HepG2 (cell line): ENCODE data around the gene EGF. TPM values are rescaled to one million over a fixed set of nuclear protein-coding genes. Genes with fewer than 3 reads are reported as not detected.

Source experiments
- ATAC-seq: fragments of 200-7000 bp; cut with Tn5 transposase; 3 replicates; pipeline ENCODE4 v1.9.1; 2020; ENCODE audit warnings: mild to moderate bottlenecking, moderate library complexity
- BruUV-seq: library from RNA; stranded (reverse); fragments of 400-500 nt; replicated peaks from 2 replicates; lab custom pipeline; 2021; lab: Mats Ljungman, UMichigan
- CTCF ChIA-PET: fragments of 300-600 bp; formaldehyde crosslinking; extraction: SDS; loops from one replicate; lab custom pipeline; 2021; ENCODE audit warnings: low total read pairs, inconsistent platforms, low intra/inter-chr PET ratio; lab: Yijun Ruan, JAX
- POLR2A ChIA-PET: fragments of 350-600 bp; sonication (Branson Sonifier 250); formaldehyde crosslinking; loops from one replicate; lab custom pipeline; 2020; ENCODE audit warnings: antibody characterized with exemption, inconsistent platforms; lab: Yijun Ruan, JAX
- DNase-seq: peaks from one replicate; pipeline ENCODE4 v3.0.0-alpha.2; 2015; ENCODE audit warnings: low spot score
- FAIRE-seq: peaks from 3 replicates; lab custom pipeline; 2011; peaks lifted over from hg19 to GRCh38; lab: Jason Lieb, UNC
- H2AFZ ChIP-seq: one replicate; pipeline ENCODE4 v1.6.1; 2011; ENCODE audit warnings: low read length, inconsistent platforms
- H3K27ac ChIP-seq: fragments of 300-600 bp; 3 replicates; pipeline ENCODE4 v1.8.0; 2011; ENCODE audit warnings: mixed run types, mild to moderate bottlenecking, mixed read lengths, low read length, inconsistent platforms; ENCODE audit not compliant: insufficient read depth; ENCODE audit errors: extremely low read length
- H3K27me3 ChIP-seq, 2 experiments: fragments of 200-600 bp in 1 of 2; 2 replicates in 1 of 2; 3 replicates in 1 of 2; pipeline versions ENCODE4 v1.6.0 to v1.8.0; 2011; ENCODE audit warnings: low read length in 2 of 2, mild to moderate bottlenecking in 2 of 2, moderate library complexity in 2 of 2, inconsistent platforms in 1 of 2; ENCODE audit not compliant: insufficient read depth in 2 of 2, control insufficient read depth in 1 of 2
- H3K36me3 ChIP-seq, 2 experiments: fragments of 200-600 bp in 1 of 2; replicated peaks in 1 of 2; 2 replicates in 1 of 2; 3 replicates in 1 of 2; pipeline versions ENCODE4 v1.5.1 to v1.8.0; 2011; ENCODE audit warnings: low read length in 2 of 2, inconsistent platforms in 1 of 2; ENCODE audit not compliant: insufficient read depth in 2 of 2, control insufficient read depth in 1 of 2
- H3K4me1 ChIP-seq: 2 replicates; pipeline ENCODE4 v1.5.1; 2012; ENCODE audit warnings: low read length, inconsistent platforms; ENCODE audit not compliant: insufficient read depth
- H3K4me2 ChIP-seq: 2 replicates; pipeline ENCODE4 v1.6.0; 2011; ENCODE audit warnings: low read depth, low read length, inconsistent platforms
- H3K4me3 ChIP-seq, 3 experiments: fragments of 200-600 bp in 1 of 3; sonication (generic), shearing (Covaris generic) in 1 of 3; replicated peaks in 1 of 3; 2 replicates each; pipeline ENCODE4 v1.5.1; 2011 to 2016; ENCODE audit warnings: low read length in 3 of 3, inconsistent platforms in 2 of 3, low read depth in 2 of 3, mild to moderate bottlenecking in 2 of 3, control low read depth in 1 of 3, mixed read lengths in 1 of 3; ENCODE audit not compliant: insufficient read depth in 1 of 3
- H3K79me2 ChIP-seq: one replicate; pipeline ENCODE4 v1.6.1; 2011; ENCODE audit warnings: low read length, inconsistent platforms; ENCODE audit not compliant: insufficient read depth
- H3K9ac ChIP-seq: 2 replicates; pipeline ENCODE4 v1.6.0; 2011; ENCODE audit warnings: mild to moderate bottlenecking, low read depth, low read length, inconsistent platforms; ENCODE audit not compliant: insufficient read depth
- H3K9me3 ChIP-seq: 2 replicates; pipeline ENCODE4 v1.5.1; 2012; ENCODE audit warnings: mild to moderate bottlenecking, low read length
- H4K20me1 ChIP-seq: 2 replicates; pipeline ENCODE4 v1.6.0; 2011; ENCODE audit warnings: inconsistent platforms, mild to moderate bottlenecking, low read length, moderate library complexity; ENCODE audit not compliant: insufficient read depth
- CEBPB ChIP-seq: IDR thresholded peaks from 2 replicates; pipeline ENCODE4 v1.6.1; 2011; ENCODE audit warnings: low read depth, low read length, improper control_type of control experiment, borderline replicate concordance
- CENPBD1 ChIP-seq: sonication (generic); formaldehyde crosslinking; IDR thresholded peaks from 2 replicates; pipeline ENCODE4 v1.8.0; 2022; ENCODE audit warnings: missing genetic modification reagents, low read depth, mild to moderate bottlenecking, borderline replicate concordance
- HDAC2 ChIP-seq: sonication (generic); formaldehyde crosslinking; IDR thresholded peaks from 2 replicates; pipeline ENCODE4 v1.4.0; 2020; ENCODE audit warnings: missing genetic modification reagents
- KDM2A ChIP-seq: sonication (generic); formaldehyde crosslinking; IDR thresholded peaks from 2 replicates; pipeline ENCODE4 v1.4.0; 2020; ENCODE audit warnings: low read depth, missing genetic modification reagents, borderline replicate concordance
- TBX2 ChIP-seq: sonication (generic); formaldehyde crosslinking; IDR thresholded peaks from 2 replicates; pipeline ENCODE4 v1.5.0; 2020; ENCODE audit warnings: missing genetic modification reagents, mild to moderate bottlenecking, borderline replicate concordance
- ZBTB44 ChIP-seq: sonication (generic); formaldehyde crosslinking; IDR thresholded peaks from 2 replicates; pipeline ENCODE4 v1.4.0; 2020; ENCODE audit warnings: missing genetic modification reagents
- ZNF160 ChIP-seq: sonication (generic); formaldehyde crosslinking; IDR thresholded peaks from 2 replicates; pipeline ENCODE4 v1.8.0; 2022; ENCODE audit warnings: mild to moderate bottlenecking, inconsistent platforms, missing genetic modification reagents
- ZNF382 ChIP-seq: sonication (generic); formaldehyde crosslinking; IDR thresholded peaks from 2 replicates; pipeline ENCODE4 v1.5.0; 2020; ENCODE audit warnings: missing genetic modification reagents, mild to moderate bottlenecking, borderline replicate concordance
- WGBS: methylation state at CpG from one replicate; pipeline ENCODE4 v1.1.6; 2017; ENCODE audit warnings: low lambda C conversion rate; 5-methylcytosine and 5-hydroxymethylcytosine counted together
- in situ Hi-C: cut with HindIII; loops from 2 replicates; pipeline ENCODE4 v1.10.0; 2017; ENCODE audit warnings: low pct_unique_long_range_greater_than_20kb; ENCODE audit not compliant: extremely low pct_ligation_motif_present
- intact Hi-C: fragments of 100-400 bp; cut with micrococcal nuclease; formaldehyde crosslinking; loops from one replicate; pipeline ENCODE4 v1.10.0; 2022; ENCODE audit not compliant: unreplicated experiment
- polyA plus RNA-seq, 8 experiments: library from polyadenylated mRNA; depleted of rRNA in 3 of 8; stranded (reverse) in 7 of 8; unstranded in 1 of 8; fragments of >200 nt; fragmentation: Illumina TruSeq in 4 of 8; extraction: Trizol in 4 of 8; gene quantifications; 2 replicates each; pipeline versions ENCODE4 v1.2.1 to v1.2.3, GENCODE V29; 2011 to 2016; ENCODE audit warnings: low read depth in 4 of 8, missing spikeins in 1 of 8, mixed read lengths in 1 of 8; ENCODE audit not compliant: insufficient read depth in 1 of 8
- total RNA-seq, 5 experiments: library from RNA; depleted of rRNA; stranded (reverse); fragments of >200 nt; fragmentation: Illumina TruSeq; extraction: Trizol; gene quantifications; 2 replicates each; pipeline ENCODE4 v1.2.3, GENCODE V29; 2016; ENCODE audit warnings: low read depth in 1 of 5

EGF gene
- total and polyA plus RNA-seq, 2 of the 13 experiments (the other 11 are each of a cell fraction or from before 2014, with no cell fraction given): 0.07 to 0.08 TPM

GRCh38 chr4:109939190-109939589 is 26.5 kb downstream of the EGF start (continued):
- TF ChIP-seq CENPBD1 (CRISPR knock-in tag) (no peak), HDAC2 (no peak), ZBTB44 (CRISPR knock-in tag) (no peak), TBX2 (CRISPR knock-in tag) (no peak), ZNF160 (CRISPR knock-in tag) (no peak), ZNF382 (CRISPR knock-in tag) (no peak)

DNA sequence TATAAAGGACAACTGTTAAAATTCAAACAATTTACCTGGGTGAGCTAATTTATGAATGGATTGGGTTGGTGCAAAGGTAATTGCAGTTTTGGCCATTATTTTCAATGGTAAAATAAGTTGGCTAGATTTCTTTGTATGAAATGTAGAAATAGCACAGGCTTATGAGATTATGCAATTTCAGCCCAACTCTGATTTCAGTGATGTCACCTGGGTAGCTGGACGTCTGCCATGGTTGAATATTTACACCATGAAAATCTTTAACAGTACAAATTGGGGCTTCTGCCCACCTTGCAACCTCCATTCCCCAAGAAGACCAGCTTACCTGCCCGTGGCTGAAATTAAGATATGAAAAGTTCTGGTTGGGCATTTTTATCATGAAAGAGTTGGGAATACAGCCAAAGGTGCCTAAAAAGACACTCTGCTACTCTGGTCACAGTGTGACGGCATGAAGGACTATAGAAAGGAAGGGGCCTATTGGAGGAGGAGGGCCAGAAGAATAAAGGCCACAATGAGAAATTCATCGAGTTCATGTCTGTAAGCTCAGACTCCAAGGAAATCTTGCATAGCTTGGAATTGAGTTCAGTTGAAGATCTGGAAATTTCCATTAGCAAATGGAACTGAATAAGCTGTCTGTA is 29.7 kb downstream of the EGF start:
- no peak overlapping the region for H3K4me2 ChIP-seq
- H3K4me1 ChIP-seq: peaks cover 16% of the 10 kb centered on the region
- DNase-seq (no peak), ATAC-seq (no peak), FAIRE-seq (no peak)
- CTCF ChIA-PET: no interaction called here
- no TSS peak for BruUV-seq
- in situ Hi-C loops (no loop called here), intact Hi-C loops (no loop called here)
- H3K9me3 ChIP-seq: no peaks in the 10 kb centered on the region
- no peak overlapping the region for H2AFZ ChIP-seq
- POLR2A ChIA-PET: no interaction called here
- H3K27me3 ChIP-seq: no peaks in the 10 kb centered on the region
- no peaks in the 10 kb centered on the region for H4K20me1 ChIP-seq
- TF ChIP-seq CEBPB: peak; percentile 7; the same call in 1 of the 2 replicates
- no peak for TF ChIP-seq KDM2A (CRISPR knock-in tag)
- H3K27ac ChIP-seq: no peak overlapping the region
- H3K36me3 ChIP-seq: no peaks in the 10 kb centered on the region
- no peaks in the 10 kb centered on the region for H3K79me2 ChIP-seq
- no peak overlapping the region for H3K9ac ChIP-seq
- WGBS: 24% methylated on average over 4 of the region's 4 CpGs
- H3K4me3 ChIP-seq: no peak overlapping the region
